Measurements from ENCODE around the gene SRY. TPM values are rescaled to one million over a fixed set of nuclear protein-coding genes. Genes with fewer than 3 reads are reported as not detected.

Gene SRY
- total and polyA plus RNA-seq, 2 of the 4 experiments (the other 2 are of a cell fraction): not detected

GRCh38 chrY:2837078-2837477 lies 49.6 kb upstream of the SRY start:
- H3K79me1 ChIP-seq (ENCODE audit: low read depth in 1 of 2, low read length in 2 of 2): no peaks in the 10 kb centered on the region
- H4K20me1 ChIP-seq (ENCODE audit: insufficient read depth, low read length): no peaks in the 10 kb centered on the region
- dilution Hi-C loops (cut with HindIII; ENCODE audit: low sequenced_read_pairs, unreplicated experiment): no loop called here
- whole genome bisulfite sequencing, 2 experiments (ENCODE audit: extremely low coverage in 2 of 2, insufficient read length in 1 of 2): no CpG with 5 or more reads among the region's 2 CpGs
- ATAC-seq (ENCODE audit: low read depth) (no peak), DNase-seq (no peak)
- no peak overlapping the region for H4K5ac ChIP-seq (ENCODE audit: low read depth, low read length)
- no peak overlapping the region for H3K4me2 ChIP-seq (ENCODE audit: low read depth, low read length)
- H3K4me1 ChIP-seq (ENCODE audit: control insufficient read depth, insufficient read depth, low read length): no peaks in the 10 kb centered on the region
- H3K14ac ChIP-seq (replicated peaks; ENCODE audit: low read depth, low read length): no peak overlapping the region
- no peak overlapping the region for H3K56ac ChIP-seq (ENCODE audit: extremely low read depth, insufficient read depth, low read length)
- no peak overlapping the region for H4K8ac ChIP-seq (ENCODE audit: low read depth in 2 of 2, low read length in 2 of 2)
- no peaks in the 10 kb centered on the region for H3K27me3 ChIP-seq (ENCODE audit: control insufficient read depth, insufficient read depth, low read length)
- no peak overlapping the region for H3K9ac ChIP-seq (ENCODE audit: low read depth, low read length)
- H2BK20ac ChIP-seq (ENCODE audit: low read depth, low read length): no peak overlapping the region
- CTCF ChIA-PET: no interaction called here
- H3K9me1 ChIP-seq (ENCODE audit: insufficient read depth, low read length): no peaks in the 10 kb centered on the region
- H2BK120ac ChIP-seq (ENCODE audit: low read depth, low read length): no peak overlapping the region
- POLR2A ChIA-PET (ENCODE audit: unreplicated experiment): no interaction called here
- no peak overlapping the region for H4K91ac ChIP-seq (ENCODE audit: insufficient read depth, low read depth, low read length)
- in situ Hi-C loops (cut with MboI; ENCODE audit: low sequenced_read_pairs): no loop called here
- H3K18ac ChIP-seq (ENCODE audit: low read depth, low read length): no peak overlapping the region
- intact Hi-C loops (cut with micrococcal nuclease): no loop called here
- TF ChIP-seq, protein P1, sequence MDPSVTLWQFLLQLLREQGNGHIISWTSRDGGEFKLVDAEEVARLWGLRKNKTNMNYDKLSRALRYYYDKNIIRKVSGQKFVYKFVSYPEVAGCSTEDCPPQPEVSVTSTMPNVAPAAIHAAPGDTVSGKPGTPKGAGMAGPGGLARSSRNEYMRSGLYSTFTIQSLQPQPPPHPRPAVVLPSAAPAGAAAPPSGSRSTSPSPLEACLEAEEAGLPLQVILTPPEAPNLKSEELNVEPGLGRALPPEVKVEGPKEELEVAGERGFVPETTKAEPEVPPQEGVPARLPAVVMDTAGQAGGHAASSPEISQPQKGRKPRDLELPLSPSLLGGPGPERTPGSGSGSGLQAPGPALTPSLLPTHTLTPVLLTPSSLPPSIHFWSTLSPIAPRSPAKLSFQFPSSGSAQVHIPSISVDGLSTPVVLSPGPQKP (IDR thresholded peaks at IDR 0.05; ENCODE audit: borderline replicate concordance, low read depth, low read length): no peak
- TF ChIP-seq CEBPB (IDR thresholded peaks at IDR 0.05; ENCODE audit: low read depth, low read length) (no peak), SMC3 (IDR thresholded peaks at IDR 0.05; ENCODE audit: low read depth, low read length) (no peak), NFE2L2 (IDR thresholded peaks at IDR 0.05; ENCODE audit: low read depth, low read length) (no peak)
- no peak overlapping the region for H2AK5ac ChIP-seq (ENCODE audit: low read depth, low read length)
- no peak overlapping the region for H3K23ac ChIP-seq (ENCODE audit: low read depth, low read length)
- no peaks in the 10 kb centered on the region for H3K9me3 ChIP-seq (ENCODE audit: control insufficient read depth, insufficient read depth, low read length)
- no peaks in the 10 kb centered on the region for H3K36me3 ChIP-seq (ENCODE audit: control insufficient read depth, insufficient read depth, low read length)
- H2BK5ac ChIP-seq (ENCODE audit: low read depth, low read length, poor library complexity, severe bottlenecking): no peak overlapping the region
- H2AFZ ChIP-seq (replicated peaks; ENCODE audit: low read length, poor library complexity): no peak overlapping the region
- no peak overlapping the region for H2AK9ac ChIP-seq (replicated peaks; ENCODE audit: low read depth, low read length, poor library complexity)
- no peak overlapping the region for H3K4ac ChIP-seq (ENCODE audit: low read depth, low read length)
- no peak overlapping the region for H2BK15ac ChIP-seq (ENCODE audit: low read depth, low read length)
- BruUV-seq (replicated peaks): no TSS peak
- H3K4me3 ChIP-seq (ENCODE audit: insufficient read depth, low read depth, low read length): no peak overlapping the region
- H3K27ac ChIP-seq (ENCODE audit: insufficient read depth, low read length): no peak overlapping the region
